SKM-1 treated with dmso at 0.1 percent for 144 hours (cell line): ENCODE measurements around the gene DARS1.

Experiments
- DNase-seq: peaks from one replicate; lab custom pipeline; 2025; ENCODE audit not compliant: unreplicated experiment; lab: John Stamatoyannopoulos, UW

DARS1 gene

DNA sequence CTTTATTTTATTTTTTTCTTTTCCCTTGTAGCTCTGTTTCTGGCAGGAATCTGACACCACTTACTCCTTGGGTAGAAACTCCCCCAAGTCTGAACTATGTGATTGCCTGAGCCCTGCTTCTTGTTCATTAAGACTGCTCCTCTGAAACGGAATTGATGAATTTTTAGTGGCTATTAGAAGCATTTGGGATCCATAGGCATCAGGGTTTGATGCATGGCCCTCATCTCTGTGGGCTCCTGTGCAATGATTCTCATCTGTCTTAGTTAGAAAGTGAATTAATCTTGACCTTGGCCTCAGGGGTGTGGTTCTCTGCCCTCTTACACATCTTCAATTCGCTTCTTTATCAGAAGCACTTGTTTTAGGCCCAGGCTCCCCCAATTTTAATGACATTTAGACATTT, 31.0 kb upstream of the DARS1 start:
- DNase-seq, result no peak

GRCh38 chr2:136015699-136016098, 30.3 kb upstream of the DARS1 start:
- no peak for DNase-seq

DNA sequence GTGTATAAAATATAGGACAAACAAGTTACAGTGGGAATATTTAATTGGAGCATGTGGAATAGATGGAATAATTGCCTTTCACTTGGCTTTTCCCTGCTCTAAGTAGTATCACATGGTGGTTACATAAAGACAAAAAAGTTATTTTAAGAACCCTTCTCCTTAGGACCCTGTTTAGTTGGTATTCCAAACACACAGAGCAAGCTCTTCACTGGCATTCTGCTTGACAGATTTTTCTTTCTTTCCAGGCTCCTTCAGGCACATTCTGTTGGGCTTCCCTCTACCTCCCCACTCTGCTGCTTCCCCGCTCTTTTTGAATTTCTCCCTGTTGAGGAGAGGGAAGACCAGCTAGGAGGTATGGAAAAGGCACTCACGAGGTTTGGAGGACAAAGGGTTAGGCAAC, 29.0 kb upstream of the DARS1 start:
- no peak for DNase-seq

DNA sequence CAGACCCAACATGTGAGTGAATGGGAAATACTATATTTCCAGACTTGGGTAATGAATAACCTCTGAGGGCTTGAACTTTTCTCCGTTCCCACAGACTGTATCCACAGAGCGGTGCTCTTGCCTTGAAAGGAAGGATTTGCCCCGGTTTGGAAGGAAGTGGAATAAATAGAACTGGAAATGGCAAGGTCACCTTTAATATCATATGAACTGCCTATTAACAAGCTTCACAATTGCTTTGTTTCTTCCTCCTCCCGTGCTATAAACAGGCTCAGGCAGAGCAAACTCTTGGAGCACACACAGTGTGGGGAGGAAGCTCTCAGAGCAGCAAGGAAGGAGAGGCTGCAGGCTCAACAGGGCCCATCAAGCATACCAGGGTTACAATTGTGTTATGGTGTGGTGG, 28.5 kb upstream of the DARS1 start:
- DNase-seq, result no peak

DNA sequence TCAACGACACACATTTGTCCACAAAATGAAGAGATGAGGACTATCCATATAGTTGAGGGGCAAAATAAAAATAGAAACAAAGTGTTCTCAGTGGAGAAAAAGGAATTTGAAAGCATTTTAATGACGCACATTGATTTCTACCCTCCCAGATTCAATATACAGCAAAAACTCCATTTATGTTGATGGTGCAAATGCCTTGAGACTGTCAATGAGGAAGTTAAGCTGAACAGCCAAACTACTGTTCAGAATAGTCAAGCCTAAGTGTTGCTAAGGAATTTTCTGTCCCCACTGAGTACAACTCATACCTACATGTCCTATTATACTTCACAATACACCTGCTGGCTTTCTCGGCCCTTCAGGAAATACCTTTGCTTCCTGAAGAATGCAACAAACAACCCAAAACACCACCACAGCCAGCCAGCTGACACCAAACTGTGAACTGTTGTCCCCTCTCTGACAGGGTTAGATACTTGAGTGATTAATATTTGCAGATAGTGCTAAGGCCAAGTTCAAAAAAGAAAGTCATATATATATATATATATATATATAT, 27.8 kb upstream of the DARS1 start:
- DNase-seq, result no peak

DNA sequence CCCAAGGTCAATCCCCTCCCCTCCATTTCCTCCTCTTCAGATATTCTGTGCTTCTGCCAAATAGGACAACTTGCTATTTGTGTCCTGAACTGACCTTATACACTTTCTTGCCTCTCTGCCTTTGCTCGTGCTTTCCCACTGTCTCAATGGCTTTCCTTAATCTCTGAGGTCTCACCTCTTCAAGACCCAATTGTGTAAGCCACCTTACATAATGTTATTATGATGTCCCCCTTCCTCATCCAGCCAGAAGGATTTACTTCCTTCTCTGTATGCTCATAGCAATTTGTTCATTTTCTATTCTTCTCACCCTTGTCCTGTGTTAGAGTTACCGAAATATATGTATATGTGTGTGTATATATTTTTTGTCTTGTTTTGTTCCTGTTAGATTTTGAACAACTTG, 26.9 kb upstream of the DARS1 start:
- DNase-seq, result peak; percentile 91

DNA sequence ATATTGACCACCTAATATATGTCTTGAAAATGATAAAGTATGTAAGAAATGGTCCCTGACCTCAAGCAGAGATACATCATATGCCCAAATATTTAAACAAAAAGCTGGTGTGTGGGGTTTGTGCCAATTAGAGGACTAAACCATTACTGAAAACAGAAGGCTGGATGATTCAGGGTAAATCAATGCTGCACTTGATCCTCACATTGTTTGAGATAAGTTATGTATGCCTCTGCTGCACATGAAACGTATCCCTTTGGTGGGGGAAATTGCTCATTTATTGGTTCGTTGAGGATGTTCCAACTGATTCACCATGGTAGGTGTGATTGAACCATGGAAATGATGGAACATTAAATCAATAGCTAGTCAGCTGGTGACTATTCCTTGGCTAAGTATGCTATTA, 24.7 kb upstream of the DARS1 start:
- DNase-seq, result no peak

DNA sequence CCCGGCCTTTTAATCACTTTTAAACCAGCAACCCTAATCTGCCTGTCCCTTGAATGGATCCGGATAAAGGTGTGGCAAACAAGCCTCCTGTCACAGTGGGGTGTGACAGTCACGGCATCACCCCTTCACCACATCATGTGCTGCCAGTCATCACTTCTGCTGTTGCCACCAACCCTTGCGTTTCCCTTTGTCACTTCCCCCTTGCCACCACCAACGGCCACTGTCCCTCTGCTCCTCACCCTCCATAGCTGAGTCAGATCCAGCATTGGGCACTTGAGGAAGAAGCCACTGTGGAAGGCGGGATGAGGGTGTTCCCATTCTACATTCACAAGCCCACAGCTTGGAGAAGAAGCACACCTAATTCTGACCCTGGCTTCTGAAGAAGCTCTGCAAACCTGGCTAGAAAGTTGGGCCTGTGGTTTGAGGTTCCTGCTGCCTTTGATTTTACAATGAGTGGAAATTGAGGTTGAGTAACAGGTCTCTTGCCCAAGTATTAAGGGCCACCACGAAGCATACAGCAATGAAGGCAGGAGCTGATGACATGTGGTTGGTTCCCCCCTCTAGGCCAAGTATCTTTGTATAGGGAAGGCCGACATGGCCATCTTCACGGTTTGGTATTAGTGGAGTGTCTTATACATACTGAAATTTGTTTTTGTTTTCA, 22.9 kb upstream of the DARS1 start:
- DNase-seq, result peak; percentile 94

- no peak for DNase-seq
Measured at GRCh38 chr2:136006658-136007057, 21.2 kb upstream of the DARS1 start.

DNA sequence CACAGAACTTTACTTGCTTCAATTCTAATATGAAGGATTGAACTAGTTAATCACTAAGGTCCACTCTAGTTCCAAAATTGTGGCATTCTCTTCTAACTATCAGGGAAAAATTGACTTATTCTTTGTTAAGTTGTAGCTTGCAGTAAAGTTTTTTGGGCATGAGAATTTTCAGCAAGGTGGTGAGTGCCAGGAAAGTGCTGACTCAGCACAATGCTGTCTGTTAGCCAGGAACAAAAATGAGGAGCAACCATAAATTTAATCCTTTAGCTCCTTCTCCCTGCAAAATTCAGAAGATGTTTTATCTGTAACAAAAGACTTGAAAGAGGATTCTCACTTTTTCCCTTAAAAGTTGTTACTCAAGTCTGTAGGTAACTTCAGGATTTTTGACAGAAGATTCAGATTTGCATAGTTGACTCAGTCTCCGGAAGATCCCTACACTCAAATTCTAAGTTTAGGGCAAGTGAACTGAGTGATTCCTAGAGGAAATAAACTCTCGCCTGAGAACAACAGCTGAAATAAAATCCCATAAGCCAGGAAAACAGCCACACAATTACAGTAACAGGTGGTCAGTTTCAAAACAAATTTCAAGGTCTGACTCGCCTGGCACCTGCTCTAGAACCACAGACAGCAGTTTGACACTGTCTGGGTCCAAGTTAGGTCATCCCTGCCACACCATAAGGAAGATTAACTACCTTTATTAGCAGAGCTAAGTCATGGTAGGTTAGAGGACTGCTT, 20.2 kb upstream of the DARS1 start:
- no peak for DNase-seq

DNA sequence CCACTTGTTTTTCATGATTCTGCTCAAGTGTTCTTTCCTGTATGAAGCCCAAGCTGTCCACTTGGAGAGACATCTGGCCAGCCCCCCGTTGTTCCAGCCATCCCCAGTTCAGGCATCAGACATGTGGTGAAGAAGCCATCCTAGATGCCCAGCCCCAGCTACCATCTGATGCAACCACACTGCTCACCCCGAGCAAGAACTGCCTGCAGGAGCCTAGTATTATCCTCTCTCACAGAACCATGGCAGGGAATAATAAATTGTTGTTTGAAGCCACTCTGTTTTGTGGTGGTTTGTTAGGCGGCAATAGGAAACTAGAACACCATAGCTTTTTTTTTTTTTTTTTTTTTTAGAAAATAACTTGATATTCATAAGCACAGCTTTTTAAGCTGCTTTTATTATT, 19.5 kb upstream of the DARS1 start:
- DNase-seq, result no peak

DNA sequence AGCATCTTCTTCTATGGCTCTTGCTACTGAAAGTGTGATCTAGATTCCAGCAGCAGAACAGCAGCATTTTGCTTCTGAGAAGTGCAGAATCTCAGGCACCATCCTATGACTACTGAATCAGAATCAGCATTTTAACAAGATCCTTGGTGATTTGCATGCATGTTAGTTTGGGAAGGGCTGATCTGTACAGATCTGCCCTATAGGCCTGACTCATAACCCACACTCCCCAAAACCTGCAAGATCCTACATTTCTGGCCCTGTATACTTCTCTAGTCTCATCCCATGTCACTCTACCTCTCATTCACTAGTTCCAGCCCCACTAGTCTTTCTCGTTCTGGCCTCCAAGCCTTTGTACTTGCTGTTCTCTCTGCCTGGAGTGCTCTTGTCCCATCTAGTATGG, 15.7 kb upstream of the DARS1 start:
- no peak for DNase-seq

DNA sequence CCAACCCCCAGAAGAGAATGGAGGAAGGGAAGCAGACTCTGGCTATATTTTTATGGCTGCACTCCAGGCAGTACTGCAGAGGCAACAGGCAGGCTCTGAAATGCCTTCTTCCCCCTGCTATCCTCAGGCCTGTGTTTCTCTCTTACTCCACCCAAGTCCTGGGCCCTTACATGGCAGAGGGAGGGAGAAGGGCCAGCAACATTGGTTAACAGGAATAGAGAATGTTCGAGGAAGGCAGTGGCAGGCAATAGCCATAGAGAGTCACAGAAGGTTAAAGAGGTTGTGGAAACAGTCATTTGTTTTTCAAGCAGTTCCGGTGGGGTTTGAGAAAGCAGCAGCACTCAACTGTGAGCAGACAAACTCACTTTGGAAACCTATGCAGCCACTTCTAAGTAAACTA, 15.1 kb upstream of the DARS1 start:
- DNase-seq, result no peak

- no peak for DNase-seq
Measured at GRCh38 chr2:135999899-136000298, 14.5 kb upstream of the DARS1 start.

DNA sequence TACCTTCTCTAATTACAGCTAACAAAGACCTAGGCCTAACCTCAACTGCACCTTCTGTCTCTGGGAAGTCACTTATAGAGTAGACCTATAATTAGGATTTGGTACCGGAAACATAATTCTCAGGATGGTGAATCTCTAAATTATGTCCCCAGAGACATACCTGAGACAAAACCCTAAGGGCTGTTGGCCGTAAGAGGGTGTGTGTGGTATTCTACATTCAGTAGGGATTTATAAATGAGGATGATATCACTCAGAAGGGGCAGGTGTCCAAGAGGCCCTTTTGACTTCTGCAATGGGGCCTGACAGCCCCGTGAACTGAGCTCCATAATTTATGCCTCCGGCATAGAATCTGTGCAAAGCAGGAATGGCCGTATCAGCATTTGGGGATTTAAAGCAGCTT, 13.5 kb upstream of the DARS1 start:
- DNase-seq, result no peak

DNA sequence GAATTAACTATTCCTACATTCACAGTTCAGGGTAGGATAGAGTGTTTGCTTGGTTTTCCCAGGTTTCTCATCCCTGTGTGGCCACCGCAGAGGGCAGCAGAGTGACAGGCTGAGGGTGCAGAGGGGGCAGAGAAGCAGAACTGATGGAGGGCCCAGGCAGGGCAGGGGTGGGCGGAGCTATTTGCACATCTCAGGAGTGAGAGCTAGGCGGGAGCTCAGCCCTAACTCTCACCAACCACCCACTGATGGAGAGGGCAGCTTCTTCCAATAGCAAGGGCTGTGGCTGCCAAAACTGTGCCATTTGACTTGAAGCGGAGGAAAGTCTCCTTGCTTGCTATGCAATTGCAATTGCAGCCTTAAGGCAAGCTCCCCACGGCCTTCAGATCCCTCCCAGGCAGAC, 12.0 kb upstream of the DARS1 start:
- no peak for DNase-seq

DNA sequence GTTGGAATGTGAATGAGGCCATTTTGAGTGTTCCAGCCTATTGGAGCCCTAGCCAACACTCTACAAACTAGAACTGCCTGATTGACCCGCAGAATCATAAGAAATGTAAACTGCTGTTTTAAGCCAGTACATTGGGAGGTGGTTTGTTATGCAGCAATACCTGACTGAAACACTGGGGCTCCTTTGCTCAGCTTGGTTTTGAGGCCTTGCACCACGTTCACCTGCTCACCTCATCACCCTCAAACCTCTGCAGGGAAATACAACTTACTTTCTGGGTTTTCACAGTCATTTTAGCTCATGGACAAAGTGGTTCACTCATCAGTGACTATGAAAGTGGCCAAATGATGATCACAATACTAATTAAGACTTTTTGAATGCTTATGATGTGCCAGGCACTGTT, 10.9 kb upstream of the DARS1 start:
- no peak for DNase-seq

- DNase-seq, result no peak
Measured at GRCh38 chr2:135994281-135994680, 8.9 kb upstream of the DARS1 start.

DNA sequence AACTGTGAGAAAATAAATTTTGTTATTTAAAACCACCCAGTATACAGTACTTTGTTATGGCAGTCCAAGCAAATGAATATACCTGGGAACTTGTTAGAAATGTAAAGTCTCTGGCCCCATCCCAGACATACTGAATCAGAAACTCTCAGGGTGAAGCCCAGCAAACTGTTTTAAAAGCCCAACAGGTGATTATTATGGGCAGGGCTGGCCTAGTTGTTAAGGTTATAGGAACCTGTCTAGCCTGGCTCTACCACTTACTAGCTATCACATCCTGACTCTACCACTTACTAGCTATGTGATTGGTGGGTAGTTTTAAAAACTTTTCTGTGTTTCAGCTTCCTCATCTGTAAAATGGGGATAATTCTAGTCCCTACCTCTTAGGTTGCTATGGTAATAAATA, 8.0 kb upstream of the DARS1 start:
- DNase-seq, result no peak

- no peak for DNase-seq
Measured at GRCh38 chr2:135991861-135992260, 6.4 kb upstream of the DARS1 start.

- no peak for DNase-seq
Measured at GRCh38 chr2:135987441-135987840, 2.0 kb upstream of the DARS1 start.

- no peak for DNase-seq
Measured at GRCh38 chr2:135986507-135986906, 1.1 kb upstream of the DARS1 start.
